ENCODE data around the gene SPDYE3. TPM values are rescaled to one million over a fixed set of nuclear protein-coding genes. Genes with fewer than 3 reads are reported as not detected.
"Not testable (repeated sequence)": the region's sequence is repeated elsewhere in the genome, so short reads cannot be mapped to it uniquely, and the experiment has no call there.

Gene SPDYE3
- total and polyA plus RNA-seq, 7 donors, result 0.16 TPM; not detected in 6

- no peak for DNase-seq
These were observed 50.7 kb downstream of the SPDYE3 start, which contains the start of gene PILRB for GRCh38 chr7:100358027-100358856. Gene PILRB (plus strand): TSS chr7:100358117. CDS start chr7:100358303, 186 bp downstream.

GRCh38 chr7:100358857-100359212 is 51.3 kb downstream of the SPDYE3 start:
- Histone ChIP-seq H3K4me3 (no peak overlapping the region), H3K4me1 (no peaks in the 10 kb centered on the region), H3K9me3 (no peaks in the 10 kb centered on the region), H3K27ac (no peak overlapping the region), H3K36me3 (peaks cover 60 to 100% (median 73%) of the 10 kb centered on the region in 4 donors), H3K27me3 (no peaks in the 10 kb centered on the region)
- intact Hi-C loops (cut with DNase I), result no loop called here
- 95 to 97% methylated on average over 8 of the region's 8 CpGs for WGBS, 2 donors
- TF ChIP-seq CTCF (IDR thresholded peaks at IDR 0.05), result no peak
- no peak for DNase-seq

More at GRCh38 chr7:100358027-100358856, 50.7 kb downstream of the SPDYE3 start, which contains the start of gene PILRB:
- 77 to 82% methylated on average over 11 of the region's 11 CpGs for WGBS, 2 donors
- H3K4me3 ChIP-seq, result no peak within 1 kb of the TSS
- TF ChIP-seq CTCF (IDR thresholded peaks at IDR 0.05) (no peak), EP300 (IDR thresholded peaks at IDR 0.05) (no peak), POLR2A (IDR thresholded peaks at IDR 0.05) (no peak), POLR2AphosphoS5 (IDR thresholded peaks at IDR 0.05) (no peak)
- H3K9me3 ChIP-seq, result no peaks in the 10 kb centered on the region
- no peaks in the 10 kb centered on the region for H3K4me1 ChIP-seq
- H3K27ac ChIP-seq, result no peak within 1 kb of the TSS
- peaks cover 60 to 100% (median 79%) of the 10 kb centered on the region in 4 donors for H3K36me3 ChIP-seq
- H3K27me3 ChIP-seq, result no peaks in the 10 kb centered on the region
- intact Hi-C loops (cut with DNase I), result no loop called here

- no peak overlapping the region for H3K27ac ChIP-seq
- 88 to 95% methylated on average over 3 of the region's 3 CpGs for whole genome bisulfite sequencing, 2 donors
- no peak for DNase-seq
- intact Hi-C loops (cut with DNase I), result no loop called here
- no peaks in the 10 kb centered on the region for H3K4me1 ChIP-seq
- no peak overlapping the region for H3K4me3 ChIP-seq
- H3K36me3 ChIP-seq, result peaks cover 53 to 85% (median 60%) of the 10 kb centered on the region in 4 donors
- TF ChIP-seq EP300 (IDR thresholded peaks at IDR 0.05) (no peak), CTCF (IDR thresholded peaks at IDR 0.05) (no peak), POLR2AphosphoS5 (IDR thresholded peaks at IDR 0.05) (no peak), POLR2A (IDR thresholded peaks at IDR 0.05) (no peak)
- no peaks in the 10 kb centered on the region for H3K9me3 ChIP-seq
- H3K27me3 ChIP-seq, result no peaks in the 10 kb centered on the region
These were observed 52.8 kb downstream of the SPDYE3 start for GRCh38 chr7:100360135-100360854.

- Histone ChIP-seq H3K4me1 (no peaks in the 10 kb centered on the region), H3K9me3 (no peaks in the 10 kb centered on the region), H3K36me3 (peaks cover 29 to 68% (median 35%) of the 10 kb centered on the region in 4 donors), H3K27me3 (no peaks in the 10 kb centered on the region), H3K27ac (no peak overlapping the region), H3K4me3 (no peak overlapping the region)
- TF ChIP-seq POLR2AphosphoS5 (IDR thresholded peaks at IDR 0.05) (no peak), POLR2A (IDR thresholded peaks at IDR 0.05) (no peak), CTCF (IDR thresholded peaks at IDR 0.05) (no peak), EP300 (IDR thresholded peaks at IDR 0.05) (no peak)
- DNase-seq, result no peak
- intact Hi-C loops (cut with DNase I), result no loop called here
These were observed 55.6 kb downstream of the SPDYE3 start for GRCh38 chr7:100363098-100363497.

- H3K36me3 ChIP-seq, result peaks cover 23 to 65% (median 28%) of the 10 kb centered on the region in 4 donors
- H3K4me1 ChIP-seq; H3K27ac ChIP-seq; intact Hi-C loops (cut with DNase I); H3K4me3 ChIP-seq; H3K27me3 ChIP-seq; H3K9me3 ChIP-seq; DNase-seq: not testable (repeated sequence)
- 95 to 98% methylated on average over 7 of the region's 7 CpGs for WGBS, 2 donors
These were observed 56.3 kb downstream of the SPDYE3 start for GRCh38 chr7:100363797-100364196.

All from sigmoid colon (tissue), 7 donors.